Gastroesophageal sphincter (tissue), 3 donors: ENCODE data around the gene SNAPC4.

ENCODE experiments used
- CTCF ChIP-seq, 4 experiments: fragments of 200-600 bp in 2 of 4; fragments of 450-650 bp in 2 of 4; sonication (generic) in 1 of 4; IDR thresholded peaks; one replicate each; pipeline ENCODE4 v1.5.1; 2017 to 2019; ENCODE audit warnings: antibody characterized with exemption in 4 of 4, mild to moderate bottlenecking in 2 of 4, moderate library complexity in 2 of 4
- EP300 ChIP-seq: sonication (generic); formaldehyde crosslinking; IDR thresholded peaks from one replicate; pipeline ENCODE4 v1.6.1; 2017; ENCODE audit warnings: antibody characterized with exemption, mild to moderate bottlenecking
- POLR2A ChIP-seq, 2 donors: fragments of 450-650 bp; IDR thresholded peaks; one replicate each; pipeline ENCODE4 v1.6.1; 2017; ENCODE audit warnings: antibody characterized with exemption in 2 of 2, mild to moderate bottlenecking in 2 of 2, moderate library complexity in 1 of 2

- TF ChIP-seq CTCF (IDR thresholded peaks at IDR 0.05) (no peak), POLR2A (IDR thresholded peaks at IDR 0.05) (no peak), EP300 (no peak)
Observed at GRCh38 chr9:136395345-136396218, 4.4 kb downstream of the SNAPC4 start.
